K562 (cell line): ENCODE data around the gene PNPLA7. TPM values are rescaled to one million over a fixed set of nuclear protein-coding genes. Genes with fewer than 3 reads are reported as not detected.

Source experiments
- FIP1L1 ChIP-seq: fragments of 200-400 bp; formaldehyde crosslinking; IDR thresholded peaks from 2 replicates; pipeline ENCODE4 v1.6.1; 2018; ENCODE audit warnings: mild to moderate bottlenecking, low read depth, low read length; ENCODE audit not compliant: poor library complexity, severe bottlenecking
- GTF2A2 ChIP-seq: IDR thresholded peaks from 2 replicates; pipeline ENCODE4 v1.6.1; 2016; ENCODE audit warnings: mild to moderate bottlenecking, missing genetic modification characterization, missing compliant biosample characterization
- HNRNPL ChIP-seq: fragments of 200-400 bp; formaldehyde crosslinking; IDR thresholded peaks from 2 replicates; pipeline ENCODE4 v1.6.1; 2017; ENCODE audit warnings: low read depth, mild to moderate bottlenecking, low read length
- RBBP5 ChIP-seq: fragments of 200-600 bp; sonication (generic); IDR thresholded peaks from 2 replicates; pipeline ENCODE4 v1.6.1; 2012; ENCODE audit warnings: borderline replicate concordance, mild to moderate bottlenecking, low read length, control low read depth, inconsistent platforms; ENCODE audit not compliant: insufficient read depth, poor library complexity, severe bottlenecking
- RBFOX2 ChIP-seq: fragments of 200-400 bp; formaldehyde crosslinking; IDR thresholded peaks from 2 replicates; pipeline ENCODE4 v1.6.1; 2017; ENCODE audit warnings: low read depth, mild to moderate bottlenecking, low read length, moderate library complexity
- TCF15 ChIP-seq: fragments of 250-450 bp; sonication (Bioruptor Pico); IDR thresholded peaks from 2 replicates; pipeline ENCODE4 v1.8.0; 2022; ENCODE audit warnings: moderate library complexity, mild to moderate bottlenecking, inconsistent platforms
- TFAP4 ChIP-seq: sonication (generic); formaldehyde crosslinking; IDR thresholded peaks from 2 replicates; pipeline ENCODE4 v1.8.0; 2022; ENCODE audit warnings: missing genetic modification reagents, mild to moderate bottlenecking, moderate library complexity, borderline replicate concordance
- THRA ChIP-seq: fragments of 450-650 bp; IDR thresholded peaks from 2 replicates; pipeline ENCODE4 v1.6.1; 2017; ENCODE audit warnings: mild to moderate bottlenecking, moderate library complexity
- UBTF ChIP-seq, 2 experiments: IDR thresholded peaks; 2 replicates each; pipeline ENCODE4 v1.6.1; 2012; ENCODE audit warnings: improper control_type of control experiment in 2 of 2, low read depth in 2 of 2, low read length in 2 of 2, borderline replicate concordance in 1 of 2
- ZBTB1 ChIP-seq: sonication (generic); formaldehyde crosslinking; IDR thresholded peaks from 2 replicates; pipeline ENCODE4 v1.8.1; 2023; ENCODE audit warnings: missing genetic modification reagents, low read depth, mild to moderate bottlenecking, borderline replicate concordance
- ZBTB33 ChIP-seq: sonication (generic); formaldehyde crosslinking; IDR thresholded peaks from 2 replicates; pipeline ENCODE4 v1.8.1; 2023; ENCODE audit warnings: mild to moderate bottlenecking, missing genetic modification reagents
- ZBTB7A ChIP-seq: IDR thresholded peaks from 2 replicates; pipeline ENCODE4 v1.6.1; 2011; ENCODE audit warnings: low read depth, mild to moderate bottlenecking, low read length, moderate library complexity, borderline replicate concordance; ENCODE audit not compliant: control insufficient read depth
- ZFX ChIP-seq: sonication (generic); formaldehyde crosslinking; IDR thresholded peaks from 2 replicates; pipeline ENCODE4 v1.8.0; 2022; ENCODE audit warnings: mild to moderate bottlenecking, missing genetic modification reagents, moderate library complexity
- ZNF12 ChIP-seq: sonication (generic); formaldehyde crosslinking; IDR thresholded peaks from 2 replicates; pipeline ENCODE4 v1.4.0; 2020; ENCODE audit warnings: mild to moderate bottlenecking, missing genetic modification reagents
- ZNF143 ChIP-seq: sonication (generic); formaldehyde crosslinking; IDR thresholded peaks from 2 replicates; pipeline ENCODE4 v1.9.0; 2022; ENCODE audit warnings: mild to moderate bottlenecking, missing genetic modification reagents
- polyA plus RNA-seq, 8 experiments: library from polyadenylated mRNA; depleted of rRNA in 4 of 8; stranded (reverse) in 5 of 8; unstranded in 3 of 8; fragments of >200 nt; fragmentation: Nextera tagmentation in 2 of 8; fragmentation: Illumina TruSeq in 1 of 8; extraction: Ambion mirVana in 2 of 8; extraction: Trizol in 1 of 8; gene quantifications; 2 replicates each; pipeline versions ENCODE4 v1.2.1 to v1.2.3, GENCODE V29; 2011 to 2014; ENCODE audit warnings: inconsistent platforms in 1 of 8, missing spikeins in 1 of 8
- total RNA-seq, 7 experiments: library from RNA; depleted of rRNA in 6 of 7; stranded (reverse); fragments of >200 nt in 6 of 7; fragmentation: Illumina TruSeq in 2 of 7; extraction: Trizol in 2 of 7; gene quantifications; 2 replicates each; pipeline versions ENCODE4 v1.2.1 to v1.2.3, GENCODE V29; 2011 to 2021; ENCODE audit warnings: low replicate concordance in 1 of 7

The PNPLA7 gene
- total and polyA plus RNA-seq, 9 of the 15 experiments (the other 6 are each of a cell fraction or from before 2014, with no cell fraction given), result 0.01 to 0.85 (median 0.19) TPM; not detected in 1

GRCh38 chr9:137458194-137459151 lies 91.7 kb downstream of the PNPLA7 start (continued):
- 0 out of 4 replicates have a peak, but pooled peaks of 1 of the 2 experiments have one; percentile 13 for TF ChIP-seq UBTF (IDR thresholded peaks at IDR 0.05; ENCODE audit: borderline replicate concordance in 1 of 2, low read depth in 2 of 2, low read length in 2 of 2)
- TF ChIP-seq ZBTB1 (CRISPR knock-in tag), result peak; percentile 73
- no peak for TF ChIP-seq THRA
- TF ChIP-seq FIP1L1, result peak; percentile 49
- TF ChIP-seq ZBTB33 (CRISPR knock-in tag), result peak; percentile 32; the same call in 1 of the 2 replicates
- peak; percentile 22; the same call in 1 of the 2 replicates for TF ChIP-seq ZBTB7A
- TF ChIP-seq TFAP4 (CRISPR knock-in tag), result peak; percentile 49; the same call in 1 of the 2 replicates
- TF ChIP-seq GTF2A2 (tag), result no peak
- TF ChIP-seq TCF15 (CRISPR knock-in tag), result peak; percentile 32; the same call in 1 of the 2 replicates
- TF ChIP-seq ZNF143, result no peak
- TF ChIP-seq ZNF12 (CRISPR knock-in tag), result peak; percentile 37; the same call in 1 of the 2 replicates
- TF ChIP-seq RBFOX2, result peak; percentile 41
- peak; percentile 30; the same call in 1 of the 2 replicates for TF ChIP-seq ZFX (CRISPR knock-in tag)
- peak; percentile 36 for TF ChIP-seq RBBP5
- TF ChIP-seq HNRNPL, result peak; percentile 78
